GM23338 (cell line): ENCODE results near the gene ITGB1BP2. TPM values are rescaled to one million over a fixed set of nuclear protein-coding genes. Genes with fewer than 3 reads are reported as not detected.
"Not testable (repeated sequence)": the region's sequence is repeated elsewhere in the genome, so short reads cannot be mapped to it uniquely, and the experiment has no call there.

Experiments used
- ATAC-seq: fragments of 200-7000 bp; cut with Tn5 transposase; 3 replicates; pipeline ENCODE4 v1.9.1; 2020
- DNase-seq: peaks from one replicate; pipeline ENCODE4 v3.0.0-alpha.2; 2015; ENCODE audit warnings: low spot score
- H2AFZ ChIP-seq: fragments of 200-600 bp; sonication (generic); 2 replicates; pipeline ENCODE4 v1.8.0; 2016; ENCODE audit warnings: antibody characterized with exemption, mild to moderate bottlenecking, moderate library complexity
- H3F3A ChIP-seq: fragments of 200-600 bp; sonication (generic); replicated peaks from 2 replicates; pipeline ENCODE4 v1.8.0; 2017; ENCODE audit warnings: antibody characterized with exemption, mixed run types, low read depth
- H3K27ac ChIP-seq: fragments of 200-600 bp; sonication (generic); 2 replicates; pipeline ENCODE4 v1.6.1; 2016; ENCODE audit warnings: low read depth
- H3K27me3 ChIP-seq: fragments of 200-600 bp; sonication (generic); 2 replicates; pipeline ENCODE4 v1.8.0; 2016; ENCODE audit warnings: mild to moderate bottlenecking, mixed run types, moderate library complexity; ENCODE audit not compliant: insufficient read depth
- H3K36me3 ChIP-seq: fragments of 200-600 bp; sonication (generic); 2 replicates; pipeline ENCODE4 v1.8.0; 2016; ENCODE audit warnings: mild to moderate bottlenecking; ENCODE audit not compliant: insufficient read depth
- H3K4me1 ChIP-seq: fragments of 200-600 bp; sonication (generic); 2 replicates; pipeline ENCODE4 v1.8.0; 2016; ENCODE audit warnings: mild to moderate bottlenecking, moderate library complexity; ENCODE audit not compliant: insufficient read depth
- H3K4me2 ChIP-seq: fragments of 200-600 bp; sonication (generic); 2 replicates; pipeline ENCODE4 v1.7.1; 2017; ENCODE audit warnings: mixed run types
- H3K4me3 ChIP-seq: fragments of 200-600 bp; sonication (generic); 2 replicates; pipeline ENCODE4 v1.6.1; 2016; ENCODE audit warnings: mixed run types
- H3K79me2 ChIP-seq: fragments of 200-600 bp; sonication (generic); replicated peaks from 2 replicates; pipeline ENCODE4 v1.8.0; 2017; ENCODE audit warnings: mild to moderate bottlenecking; ENCODE audit not compliant: insufficient read depth
- H3K9me2 ChIP-seq: fragments of 200-600 bp; sonication (generic); 2 replicates; pipeline ENCODE4 v1.8.0; 2017; ENCODE audit not compliant: insufficient read depth
- H4K20me1 ChIP-seq: fragments of 200-600 bp; sonication (generic); replicated peaks from 2 replicates; pipeline ENCODE4 v1.8.0; 2017; ENCODE audit warnings: mild to moderate bottlenecking; ENCODE audit not compliant: insufficient read depth
- H3K27ac Mint-ChIP-seq: 2 replicates; pipeline ENCODE4 v1.8.0; 2020; ENCODE audit warnings: inconsistent platforms, mild to moderate bottlenecking, moderate library complexity, mixed read lengths
- H3K27me3 Mint-ChIP-seq: 3 replicates; pipeline ENCODE4 v1.8.0; 2022; ENCODE audit warnings: low read depth, mild to moderate bottlenecking, moderate library complexity, mixed read lengths, inconsistent platforms; ENCODE audit not compliant: insufficient read depth, poor library complexity
- H3K36me3 Mint-ChIP-seq: 3 replicates; pipeline ENCODE4 v1.8.0; 2021; ENCODE audit warnings: low read depth, mild to moderate bottlenecking, inconsistent platforms, moderate library complexity, mixed read lengths
- H3K4me1 Mint-ChIP-seq: 3 replicates; pipeline ENCODE4 v1.8.0; 2020; ENCODE audit warnings: mild to moderate bottlenecking, inconsistent platforms, mixed read lengths
- H3K4me3 Mint-ChIP-seq: 3 replicates; pipeline ENCODE4 v1.8.0; 2021; ENCODE audit warnings: moderate library complexity, mild to moderate bottlenecking, inconsistent platforms, mixed read lengths
- H3K9me3 Mint-ChIP-seq: 3 replicates; pipeline ENCODE4 v1.8.0; 2020; ENCODE audit warnings: moderate library complexity, mild to moderate bottlenecking, inconsistent platforms, mixed read lengths
- EZH2phosphoT487 ChIP-seq: fragments of 200-600 bp; sonication (generic); IDR thresholded peaks from one replicate; pipeline ENCODE4 v1.8.1; 2018; ENCODE audit warnings: antibody characterized with exemption; ENCODE audit not compliant: unreplicated experiment
- ZNF462 ChIP-seq: fragments of 250-450 bp; sonication (Bioruptor Pico); IDR thresholded peaks from 2 replicates; pipeline ENCODE4 v1.5.0; 2020; ENCODE audit warnings: mild to moderate bottlenecking, moderate library complexity
- polyA plus RNA-seq: library from polyadenylated mRNA; unstranded; fragments of >200 nt; fragmentation: Nextera tagmentation; extraction: Ambion mirVana; gene quantifications from 2 replicates; pipeline ENCODE4 v1.2.1, GENCODE V29; 2016
- total RNA-seq: library from RNA; depleted of rRNA; stranded (reverse); fragments of >200 nt; shearing (Covaris generic); gene quantifications from 2 replicates; pipeline ENCODE4 v1.2.3, GENCODE V29; 2014

The ITGB1BP2 gene
- total and polyA plus RNA-seq, 2 experiments from 2014 or later: 2.0 to 10.9 TPM

GRCh38 chrX:71304561-71304960, 3.0 kb downstream of the ITGB1BP2 start:
- H3K27me3 Mint-ChIP-seq: peaks cover 4% of the 10 kb centered on the region
- H3K9me3 Mint-ChIP-seq: no peaks in the 10 kb centered on the region
- no peak for TF ChIP-seq ZNF462 (CRISPR knock-in tag)
- peaks cover 14% of the 10 kb centered on the region; the same call in 2 of the 3 replicates for H3K4me1 Mint-ChIP-seq
- H3K4me3 Mint-ChIP-seq: no peak overlapping the region
- Histone ChIP-seq H4K20me1 (no peaks in the 10 kb centered on the region), H3K27ac (no peak overlapping the region), H3F3A (no peaks in the 10 kb centered on the region), H3K9me2 (no peaks in the 10 kb centered on the region), H3K4me2 (no peak overlapping the region), H3K79me2 (no peaks in the 10 kb centered on the region), H2AFZ (no peak overlapping the region), H3K4me3 (no peak overlapping the region), H3K36me3 (no peaks in the 10 kb centered on the region; the same call in 1 of the 2 replicates), H3K4me1 (no peaks in the 10 kb centered on the region), H3K27me3 (no peaks in the 10 kb centered on the region)
- no peak overlapping the region for H3K27ac Mint-ChIP-seq
- no peak for ATAC-seq
- no peak for DNase-seq
- peaks cover 51% of the 10 kb centered on the region for H3K36me3 Mint-ChIP-seq

DNA sequence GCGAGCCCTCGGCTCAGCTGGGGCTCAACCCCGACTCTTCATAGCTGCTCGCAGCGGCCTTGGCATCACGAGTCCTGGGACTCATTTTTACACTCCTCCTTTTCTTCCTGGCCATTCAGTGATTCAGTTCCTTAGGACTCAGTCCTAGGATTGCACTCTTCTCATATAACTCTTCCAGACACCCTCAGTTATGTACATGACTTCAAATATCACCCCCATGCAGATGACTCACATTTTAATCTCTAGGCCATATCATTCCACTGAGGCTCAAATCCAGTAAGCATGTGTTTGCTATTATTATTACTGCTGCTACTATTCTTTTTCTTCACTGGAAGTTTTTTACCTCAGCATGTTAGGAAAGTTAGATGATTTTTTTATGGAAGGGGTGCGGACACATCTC, 14.4 kb downstream of the ITGB1BP2 start:
- H3K36me3 Mint-ChIP-seq: peaks cover 12% of the 10 kb centered on the region
- ATAC-seq: no peak

DNA sequence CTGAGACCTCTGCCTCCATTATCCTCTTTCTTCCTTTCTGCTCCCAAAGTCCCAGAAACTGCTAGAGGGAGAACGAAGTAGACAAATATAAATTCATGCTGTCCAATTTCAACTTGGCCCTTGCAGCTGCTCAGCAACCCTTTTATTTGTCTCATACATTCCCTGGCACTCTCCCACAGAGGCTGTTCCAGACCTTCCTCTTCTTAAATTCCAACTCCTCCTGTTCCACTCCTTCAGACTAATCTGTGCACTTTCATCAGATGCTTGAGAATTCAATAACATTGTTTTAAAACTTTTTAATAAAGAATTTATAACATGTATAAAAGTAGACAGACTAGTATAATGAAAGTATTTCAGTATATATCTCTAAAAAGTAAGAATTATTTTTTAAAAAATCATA, 15.4 kb downstream of the ITGB1BP2 start:
- not testable (repeated sequence) for H3K4me3 ChIP-seq, H3F3A ChIP-seq, H3K27me3 ChIP-seq, H3K4me1 ChIP-seq, H3K27ac Mint-ChIP-seq, H3K4me2 ChIP-seq, H3K36me3 Mint-ChIP-seq, ATAC-seq, H3K36me3 ChIP-seq, H3K27me3 Mint-ChIP-seq, DNase-seq, H3K9me3 Mint-ChIP-seq, H3K79me2 ChIP-seq, H2AFZ ChIP-seq, H3K9me2 ChIP-seq, H4K20me1 ChIP-seq, H3K4me3 Mint-ChIP-seq, H3K27ac ChIP-seq, H3K4me1 Mint-ChIP-seq

More for the DNA sequence above, 14.4 kb downstream of the ITGB1BP2 start:
- no peaks in the 10 kb centered on the region for H3K79me2 ChIP-seq
- TF ChIP-seq EZH2phosphoT487: no peak
- no peaks in the 10 kb centered on the region for H3F3A ChIP-seq
- Mint-ChIP-seq H3K9me3 (no peaks in the 10 kb centered on the region), H3K27me3 (peaks cover 1% of the 10 kb centered on the region), H3K4me1 (no peaks in the 10 kb centered on the region), H3K4me3 (no peak overlapping the region), H3K27ac (0 out of 2 replicates have a peak overlapping the region, but pooled peaks have one; percentile 4)
- H3K9me2 ChIP-seq: no peaks in the 10 kb centered on the region
- H3K27ac ChIP-seq: no peak overlapping the region
- no peak for DNase-seq
- H3K36me3 ChIP-seq: no peaks in the 10 kb centered on the region
- H3K27me3 ChIP-seq: no peaks in the 10 kb centered on the region
- no peaks in the 10 kb centered on the region for H4K20me1 ChIP-seq
- no peak overlapping the region for H3K4me3 ChIP-seq
- no peak overlapping the region for H2AFZ ChIP-seq
- H3K4me2 ChIP-seq: no peak overlapping the region
- no peaks in the 10 kb centered on the region for H3K4me1 ChIP-seq
